ENCODE data around the gene LTBP1. TPM values are rescaled to one million over a fixed set of nuclear protein-coding genes. Genes with fewer than 3 reads are reported as not detected.

The LTBP1 gene
- total RNA-seq, 1 experiment from 2014 or later, result 8.7 TPM

GRCh38 chr2:32940316-32940997 lies 6.3 kb upstream of the LTBP1 start:
- no peak overlapping the region for H3K27ac ChIP-seq
- H3K4me3 ChIP-seq, result no peak overlapping the region
- peaks cover 8% of the 10 kb centered on the region; the same call in 1 of the 2 replicates for H3K4me1 ChIP-seq (replicated peaks)
- H3K9me3 ChIP-seq (replicated peaks), result no peaks in the 10 kb centered on the region
- H3K27me3 ChIP-seq (replicated peaks), result no peaks in the 10 kb centered on the region; the same call in 1 of the 2 replicates
- no peak for DNase-seq (ENCODE audit: low read depth in 1 of 2, low spot score in 2 of 2)
- H3K36me3 ChIP-seq, result no peaks in the 10 kb centered on the region

DNA sequence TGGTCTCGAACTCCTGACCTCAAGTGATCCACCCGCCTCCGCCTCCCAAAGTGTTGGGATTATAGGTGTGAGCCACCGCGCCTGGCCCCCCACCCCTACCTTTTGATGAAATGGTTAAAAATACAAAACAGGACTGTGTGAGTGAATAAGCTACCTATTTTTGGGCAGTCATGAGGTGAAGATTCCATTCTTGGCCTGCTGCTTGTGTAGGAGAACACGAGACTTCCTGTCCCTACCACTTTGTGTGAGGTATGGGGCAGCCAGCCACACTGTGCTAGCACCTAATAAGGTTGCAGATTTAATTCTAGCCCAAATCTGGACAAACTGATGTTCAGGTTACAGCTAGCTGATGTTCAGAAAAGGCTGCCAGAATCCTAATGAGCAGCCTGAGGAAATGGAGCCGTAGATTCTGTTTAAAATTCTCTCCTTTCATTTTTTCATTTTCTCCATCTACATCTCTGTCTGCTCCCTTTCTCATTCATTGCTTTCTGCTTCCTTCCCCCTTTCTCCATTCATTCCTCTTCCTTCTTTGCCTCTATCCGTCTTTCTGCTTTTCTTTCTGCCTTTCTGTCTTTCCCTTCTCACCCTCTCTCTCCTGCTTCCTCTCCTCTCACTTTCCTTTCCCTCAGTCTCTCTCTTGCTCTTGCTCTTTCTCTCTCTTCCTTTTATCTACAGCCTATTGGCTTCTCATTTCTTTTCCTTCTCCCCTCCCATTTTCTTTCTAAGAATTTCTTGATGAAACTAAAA lies 4.6 kb upstream of the LTBP1 start:
- Histone ChIP-seq H3K27me3 (replicated peaks) (no peaks in the 10 kb centered on the region; the same call in 1 of the 2 replicates), H3K36me3 (no peaks in the 10 kb centered on the region), H3K4me1 (replicated peaks) (peaks cover 13% of the 10 kb centered on the region), H3K27ac (no peak overlapping the region), H3K9me3 (replicated peaks) (no peaks in the 10 kb centered on the region), H3K4me3 (no peak overlapping the region)
- no peak for DNase-seq (ENCODE audit: low read depth in 1 of 2, low spot score in 2 of 2)

DNA sequence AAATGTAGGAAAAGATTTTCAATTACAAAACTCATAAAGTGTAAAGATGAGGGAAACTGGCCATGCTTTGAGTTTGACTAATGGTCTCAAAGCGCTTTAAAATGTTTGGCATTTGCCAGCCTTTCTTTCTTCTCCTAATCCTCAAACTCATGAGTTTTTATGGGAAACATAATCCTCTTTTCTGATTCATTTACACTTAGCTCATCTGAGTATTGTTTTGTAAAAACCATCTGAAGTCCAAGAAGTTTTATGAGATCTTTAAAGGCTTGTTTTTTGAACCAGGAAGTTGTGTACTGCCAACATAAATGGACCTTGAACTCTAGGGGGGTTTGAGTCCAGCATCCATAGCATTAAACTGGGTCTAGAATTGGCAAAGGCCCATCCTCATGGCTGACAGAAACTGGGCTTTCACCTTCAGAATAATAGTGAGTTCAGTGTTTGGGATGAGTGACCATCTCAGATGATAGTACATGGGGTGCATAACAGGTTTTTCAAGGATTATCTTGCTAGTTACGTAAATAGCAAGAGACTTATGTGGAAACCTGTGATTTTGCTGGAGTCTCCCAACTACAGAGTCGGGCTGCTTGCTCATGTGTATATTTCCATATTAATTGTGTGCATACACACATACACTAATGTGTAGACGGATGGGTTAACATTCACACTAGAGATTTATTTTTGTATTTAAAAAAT lies 3.8 kb upstream of the LTBP1 start:
- H3K4me3 ChIP-seq, result no peak overlapping the region
- H3K9me3 ChIP-seq (replicated peaks), result no peaks in the 10 kb centered on the region
- H3K4me1 ChIP-seq (replicated peaks), result peaks cover 17% of the 10 kb centered on the region
- no peaks in the 10 kb centered on the region for H3K36me3 ChIP-seq
- no peaks in the 10 kb centered on the region; the same call in 1 of the 2 replicates for H3K27me3 ChIP-seq (replicated peaks)
- H3K27ac ChIP-seq, result no peak overlapping the region
- no peak for DNase-seq (ENCODE audit: low read depth in 1 of 2, low spot score in 2 of 2)

DNA sequence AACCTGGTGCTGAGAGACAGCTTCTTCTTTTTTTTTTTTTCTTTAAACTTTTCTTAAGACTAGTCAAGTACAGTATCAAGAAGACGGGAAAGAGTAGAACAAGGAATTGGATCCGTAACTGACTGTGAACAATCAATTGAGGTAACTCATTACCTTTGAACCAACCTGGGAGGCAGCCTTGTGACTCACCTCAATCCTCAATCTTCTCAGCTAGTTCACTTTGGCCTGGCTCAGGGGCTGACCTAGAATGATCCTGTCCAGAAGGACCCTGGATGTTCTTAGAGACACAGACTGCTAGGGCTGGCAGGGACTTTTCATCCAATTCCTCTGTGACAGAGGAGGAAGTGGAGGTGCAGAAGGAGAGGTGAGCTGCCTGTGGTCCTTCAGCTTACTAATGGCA lies 1.5 kb upstream of the LTBP1 start:
- Histone ChIP-seq H3K4me3 (no peak overlapping the region), H3K27me3 (replicated peaks) (no peaks in the 10 kb centered on the region; the same call in 1 of the 2 replicates), H3K27ac (no peak overlapping the region), H3K9me3 (replicated peaks) (no peaks in the 10 kb centered on the region), H3K4me1 (replicated peaks) (peaks cover 14% of the 10 kb centered on the region), H3K36me3 (no peaks in the 10 kb centered on the region)
- no peak for DNase-seq (ENCODE audit: low read depth in 1 of 2, low spot score in 2 of 2)

DNA sequence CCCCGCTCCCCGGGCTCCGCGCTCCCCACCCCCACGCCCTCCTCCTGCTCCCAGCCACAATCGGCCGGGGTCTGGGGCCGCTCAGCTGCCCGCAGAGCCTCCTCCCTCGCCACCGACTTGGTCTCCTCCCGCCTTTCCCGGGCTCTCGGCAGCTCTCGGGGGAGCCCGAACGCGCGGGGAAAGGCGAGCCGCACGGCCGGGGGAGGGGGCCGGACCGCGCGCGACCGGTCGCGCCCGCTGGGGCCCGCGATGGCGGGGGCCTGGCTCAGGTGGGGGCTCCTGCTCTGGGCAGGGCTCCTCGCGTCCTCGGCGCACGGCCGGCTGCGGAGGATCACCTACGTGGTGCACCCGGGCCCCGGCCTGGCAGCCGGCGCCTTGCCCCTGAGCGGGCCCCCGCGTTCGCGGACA lies 327 bp downstream of the LTBP1 start:
- H3K27me3 ChIP-seq (replicated peaks), result no peaks in the 10 kb centered on the region; the same call in 1 of the 2 replicates
- peak in 1 of 2 experiments; percentile 19 for DNase-seq (ENCODE audit: low read depth in 1 of 2, low spot score in 2 of 2)
- H3K4me1 ChIP-seq (replicated peaks), result peaks cover 14% of the 10 kb centered on the region
- H3K27ac ChIP-seq, result no peak overlapping the region
- H3K4me3 ChIP-seq, result peak overlapping the region; percentile 84
- no peaks in the 10 kb centered on the region for H3K9me3 ChIP-seq (replicated peaks)
- H3K36me3 ChIP-seq, result no peaks in the 10 kb centered on the region

- Histone ChIP-seq H3K4me1 (replicated peaks) (peaks cover 14% of the 10 kb centered on the region), H3K36me3 (no peaks in the 10 kb centered on the region), H3K4me3 (peak overlapping the region; percentile 84), H3K27me3 (replicated peaks) (no peaks in the 10 kb centered on the region; the same call in 1 of the 2 replicates), H3K9me3 (replicated peaks) (no peaks in the 10 kb centered on the region), H3K27ac (no peak overlapping the region)
- DNase-seq (ENCODE audit: low read depth in 1 of 2, low spot score in 2 of 2), result peak; percentile 34 to 47
Measured at GRCh38 chr2:32947484-32948143, 861 bp downstream of the LTBP1 start.

- Histone ChIP-seq H3K9me3 (replicated peaks) (no peaks in the 10 kb centered on the region), H3K27me3 (replicated peaks) (no peaks in the 10 kb centered on the region), H3K4me3 (peak overlapping the region; percentile 84), H3K4me1 (replicated peaks) (peaks cover 14% of the 10 kb centered on the region), H3K36me3 (no peaks in the 10 kb centered on the region), H3K27ac (no peak overlapping the region)
- no peak for DNase-seq (ENCODE audit: low read depth in 1 of 2, low spot score in 2 of 2)
Measured at GRCh38 chr2:32948266-32948665, 1.5 kb downstream of the LTBP1 start.

GRCh38 chr2:32949260-32949659 lies 2.5 kb downstream of the LTBP1 start:
- Histone ChIP-seq H3K4me1 (replicated peaks) (peaks cover 14% of the 10 kb centered on the region), H3K4me3 (no peak overlapping the region), H3K27ac (no peak overlapping the region), H3K27me3 (replicated peaks) (no peaks in the 10 kb centered on the region), H3K36me3 (no peaks in the 10 kb centered on the region), H3K9me3 (replicated peaks) (no peaks in the 10 kb centered on the region)
- DNase-seq (ENCODE audit: low read depth in 1 of 2, low spot score in 2 of 2), result no peak

GRCh38 chr2:32951672-32952071 lies 4.9 kb downstream of the LTBP1 start:
- peaks cover 10% of the 10 kb centered on the region for H3K4me1 ChIP-seq (replicated peaks)
- H3K4me3 ChIP-seq, result no peak overlapping the region
- H3K27ac ChIP-seq, result no peak overlapping the region
- no peak for DNase-seq (ENCODE audit: low read depth in 1 of 2, low spot score in 2 of 2)
- H3K36me3 ChIP-seq, result no peaks in the 10 kb centered on the region
- H3K9me3 ChIP-seq (replicated peaks), result no peaks in the 10 kb centered on the region
- H3K27me3 ChIP-seq (replicated peaks), result no peaks in the 10 kb centered on the region

DNA sequence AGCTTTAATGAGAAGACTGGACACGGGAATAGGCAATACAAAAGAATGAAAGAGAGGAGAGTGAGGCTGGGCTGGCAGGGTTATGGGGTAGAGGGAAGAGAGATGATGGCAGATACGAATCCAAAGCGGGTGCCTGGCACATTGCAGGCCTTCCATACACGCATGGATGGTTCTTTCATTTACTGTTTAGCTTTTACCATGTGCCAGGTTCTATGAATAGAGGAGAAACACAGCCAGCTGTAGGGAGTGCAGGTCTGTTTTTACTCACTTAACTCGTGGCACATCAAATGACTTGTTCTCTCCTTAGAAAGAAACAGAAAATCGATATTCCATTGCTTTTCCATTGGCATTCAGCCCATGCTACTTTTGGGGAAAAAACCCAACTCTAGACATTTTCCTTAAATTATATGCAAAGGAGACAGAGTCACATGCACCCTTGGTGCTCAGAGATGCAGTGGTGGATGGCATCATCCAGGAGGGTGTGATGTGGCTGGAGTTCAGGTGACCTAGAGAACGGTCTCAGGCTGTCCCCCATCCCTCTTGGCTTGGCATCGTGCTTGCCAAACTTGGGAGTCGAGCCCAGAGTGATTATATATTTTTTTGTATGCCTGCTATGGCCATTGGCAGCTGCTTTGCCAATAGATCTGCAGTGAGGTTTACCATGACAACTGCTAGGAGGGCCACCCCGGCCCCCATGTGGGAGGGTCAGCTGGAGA lies 6.2 kb downstream of the LTBP1 start:
- Histone ChIP-seq H3K4me3 (no peak overlapping the region), H3K9me3 (replicated peaks) (no peaks in the 10 kb centered on the region), H3K36me3 (no peaks in the 10 kb centered on the region), H3K27ac (no peak overlapping the region), H3K4me1 (replicated peaks) (peaks cover 3% of the 10 kb centered on the region), H3K27me3 (replicated peaks) (no peaks in the 10 kb centered on the region)
- DNase-seq (ENCODE audit: low read depth in 1 of 2, low spot score in 2 of 2), result no peak

- no peaks in the 10 kb centered on the region for H3K27me3 ChIP-seq (replicated peaks)
- no peaks in the 10 kb centered on the region for H3K36me3 ChIP-seq
- no peak for DNase-seq (ENCODE audit: low read depth in 1 of 2, low spot score in 2 of 2)
- H3K4me3 ChIP-seq, result no peak overlapping the region
- no peaks in the 10 kb centered on the region for H3K9me3 ChIP-seq (replicated peaks)
- no peak overlapping the region for H3K27ac ChIP-seq
- H3K4me1 ChIP-seq (replicated peaks), result no peaks in the 10 kb centered on the region
Measured at GRCh38 chr2:32954206-32954605, 7.5 kb downstream of the LTBP1 start.

DNA sequence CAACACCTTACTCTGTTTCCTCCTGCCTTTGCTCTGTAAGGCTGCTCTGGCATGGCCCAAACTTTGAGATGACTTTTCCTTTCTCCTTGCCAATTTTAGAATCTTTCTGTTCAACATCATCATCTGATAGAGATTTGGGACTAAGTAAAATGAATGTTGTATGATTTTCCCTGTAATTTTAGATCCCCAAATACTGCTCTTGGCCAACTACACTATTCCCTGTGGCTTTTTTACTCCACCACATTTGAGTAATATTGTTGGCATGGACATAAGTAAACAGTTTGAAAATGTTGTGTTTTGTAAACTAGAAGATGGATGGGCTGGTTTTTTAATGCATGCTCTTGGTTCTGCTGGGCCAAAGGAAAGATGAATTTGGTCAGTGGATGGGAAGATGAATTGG lies 12.1 kb downstream of the LTBP1 start:
- H3K27ac ChIP-seq, result no peak overlapping the region
- H3K4me1 ChIP-seq (replicated peaks), result no peaks in the 10 kb centered on the region
- no peaks in the 10 kb centered on the region for H3K36me3 ChIP-seq
- H3K9me3 ChIP-seq (replicated peaks), result no peaks in the 10 kb centered on the region
- H3K4me3 ChIP-seq, result no peak overlapping the region
- no peaks in the 10 kb centered on the region for H3K27me3 ChIP-seq (replicated peaks)
- no peak for DNase-seq (ENCODE audit: low read depth in 1 of 2, low spot score in 2 of 2)

- no peaks in the 10 kb centered on the region for H3K4me1 ChIP-seq (replicated peaks)
- no peak overlapping the region for H3K4me3 ChIP-seq
- H3K36me3 ChIP-seq, result no peaks in the 10 kb centered on the region
- no peak for DNase-seq (ENCODE audit: low read depth in 1 of 2, low spot score in 2 of 2)
- no peaks in the 10 kb centered on the region for H3K9me3 ChIP-seq (replicated peaks)
- no peak overlapping the region for H3K27ac ChIP-seq
- H3K27me3 ChIP-seq (replicated peaks), result no peaks in the 10 kb centered on the region
Measured at GRCh38 chr2:32960238-32960637, 13.5 kb downstream of the LTBP1 start.

Measured in SJSA1 (cell line).